Uterus (tissue), 4 donors: Measurements from ENCODE around the gene RITA1. TPM values are rescaled to one million over a fixed set of nuclear protein-coding genes. Genes with fewer than 3 reads are reported as not detected.

ENCODE experiments used
- DNase-seq, 2 donors: peaks; one replicate each; pipeline ENCODE4 v3.0.0-alpha.2; 2019 to 2020
- H3K27ac ChIP-seq, 2 donors: fragments of 200-600 bp; sonication (generic); 1 replicate in 1 of 2; 2 replicates in 1 of 2; pipeline ENCODE4 v1.5.1; 2016 to 2018
- H3K27me3 ChIP-seq, 2 donors: fragments of 200-600 bp; sonication (generic); one replicate each; pipeline ENCODE4 v1.5.1; 2018 to 2019; ENCODE audit warnings: control low read depth in 1 of 2
- H3K36me3 ChIP-seq, 2 donors: fragments of 200-600 bp; sonication (generic); one replicate each; pipeline ENCODE4 v1.5.1; 2019; ENCODE audit warnings: control low read depth in 1 of 2
- H3K4me1 ChIP-seq, 2 donors: fragments of 200-600 bp; sonication (generic); one replicate each; pipeline ENCODE4 v1.5.1; 2018 to 2019; ENCODE audit warnings: control low read depth in 1 of 2
- H3K4me3 ChIP-seq, 2 donors: fragments of 200-600 bp; sonication (generic); 1 replicate in 1 of 2; 2 replicates in 1 of 2; pipeline ENCODE4 v1.5.1; 2018 to 2019; ENCODE audit warnings: mild to moderate bottlenecking in 1 of 2
- H3K9me3 ChIP-seq, 2 donors: fragments of 200-600 bp; sonication (generic); one replicate each; pipeline ENCODE4 v1.5.1; 2019; ENCODE audit warnings: control low read depth in 1 of 2
- CTCF ChIP-seq, 4 experiments: fragments of 200-600 bp in 2 of 4; fragments of 450-650 bp in 2 of 4; sonication (generic) in 2 of 4; IDR thresholded peaks; one replicate each; pipeline ENCODE4 v1.5.1; 2016 to 2019; ENCODE audit warnings: antibody characterized with exemption in 4 of 4, mild to moderate bottlenecking in 2 of 4, moderate library complexity in 1 of 4
- POLR2A ChIP-seq, 2 donors: fragments of 450-650 bp; IDR thresholded peaks; one replicate each; pipeline ENCODE4 v1.6.1; 2016; ENCODE audit warnings: antibody characterized with exemption in 2 of 2, mild to moderate bottlenecking in 1 of 2, moderate library complexity in 1 of 2
- intact Hi-C: fragments of 100-400 bp; cut with DNase I; formaldehyde crosslinking; loops from one replicate; pipeline ENCODE4 v1.15.1; 2023; ENCODE audit warnings: low total_unique reads
- total RNA-seq, 4 donors: library from RNA; depleted of rRNA in 3 of 4; stranded (reverse); fragments of >200 nt in 3 of 4; gene quantifications; one replicate each; pipeline versions ENCODE4 v1.1.0 to v1.2.4, GENCODE V29; 2014 to 2023
- donor health status: DM: yes; HTN: yes; CAD: no.

Gene RITA1
- total RNA-seq, 4 donors from 2014 or later: 5.0 to 19.0 (median 11.0) TPM

GRCh38 chr12:113232089-113232839, 46.7 kb downstream of the RITA1 start:
- Histone ChIP-seq H3K4me1 (no peaks in the 10 kb centered on the region), H3K27ac (no peak overlapping the region), H3K9me3 (no peaks in the 10 kb centered on the region), H3K4me3 (no peak overlapping the region), H3K27me3 (no peaks in the 10 kb centered on the region), H3K36me3 (no peaks in the 10 kb centered on the region)
- no peak for DNase-seq
- intact Hi-C loops: no loop called here
- TF ChIP-seq CTCF (IDR thresholded peaks at IDR 0.05) (no peak), POLR2A (IDR thresholded peaks at IDR 0.05) (no peak)

GRCh38 chr12:113232840-113233585, 47.5 kb downstream of the RITA1 start:
- Histone ChIP-seq H3K36me3 (no peaks in the 10 kb centered on the region), H3K27ac (no peak overlapping the region), H3K9me3 (no peaks in the 10 kb centered on the region), H3K4me3 (no peak overlapping the region), H3K4me1 (no peaks in the 10 kb centered on the region), H3K27me3 (no peaks in the 10 kb centered on the region)
- TF ChIP-seq POLR2A (IDR thresholded peaks at IDR 0.05): no peak
- TF ChIP-seq CTCF (IDR thresholded peaks at IDR 0.05): no peak
- no peak for DNase-seq
- intact Hi-C loops: no loop called here

- H3K27me3 ChIP-seq: no peaks in the 10 kb centered on the region
- no peak for TF ChIP-seq CTCF (IDR thresholded peaks at IDR 0.05)
- TF ChIP-seq POLR2A (IDR thresholded peaks at IDR 0.05): no peak
- no peaks in the 10 kb centered on the region for H3K4me1 ChIP-seq
- no peaks in the 10 kb centered on the region for H3K36me3 ChIP-seq
- no peak for DNase-seq
- no peak overlapping the region for H3K27ac ChIP-seq
- intact Hi-C loops: no loop called here
- H3K4me3 ChIP-seq: no peak overlapping the region
- H3K9me3 ChIP-seq: no peaks in the 10 kb centered on the region
These were observed 48.4 kb downstream of the RITA1 start for GRCh38 chr12:113233967-113234366.

GRCh38 chr12:113234483-113234882, 49.0 kb downstream of the RITA1 start:
- no peak for DNase-seq
- Histone ChIP-seq H3K36me3 (no peaks in the 10 kb centered on the region), H3K27ac (no peak overlapping the region), H3K4me1 (no peaks in the 10 kb centered on the region), H3K9me3 (no peaks in the 10 kb centered on the region), H3K27me3 (no peaks in the 10 kb centered on the region), H3K4me3 (no peak overlapping the region)
- TF ChIP-seq CTCF (IDR thresholded peaks at IDR 0.05) (no peak), POLR2A (IDR thresholded peaks at IDR 0.05) (no peak)
- intact Hi-C loops: no loop called here

- Histone ChIP-seq H3K4me1 (no peaks in the 10 kb centered on the region), H3K27ac (no peak overlapping the region), H3K4me3 (no peak overlapping the region), H3K36me3 (no peaks in the 10 kb centered on the region), H3K9me3 (no peaks in the 10 kb centered on the region), H3K27me3 (no peaks in the 10 kb centered on the region)
- intact Hi-C loops: no loop called here
- DNase-seq: no peak
- TF ChIP-seq POLR2A (IDR thresholded peaks at IDR 0.05) (no peak), CTCF (IDR thresholded peaks at IDR 0.05) (no peak)
These were observed 50.5 kb downstream of the RITA1 start for GRCh38 chr12:113235976-113236375.
